Activated gamma-delta T cell treated with anti-CD3 and anti-CD28 coated beads, Interleukin-2, amount 50 U/mL, for 16 hours (primary cell): Measurements from ENCODE around the gene HOXA9.

Experiments used
- DNase-seq: peaks from one replicate; pipeline ENCODE4 v3.0.0-alpha.2; 2020; ENCODE audit warnings: low read depth

Gene HOXA9

DNA sequence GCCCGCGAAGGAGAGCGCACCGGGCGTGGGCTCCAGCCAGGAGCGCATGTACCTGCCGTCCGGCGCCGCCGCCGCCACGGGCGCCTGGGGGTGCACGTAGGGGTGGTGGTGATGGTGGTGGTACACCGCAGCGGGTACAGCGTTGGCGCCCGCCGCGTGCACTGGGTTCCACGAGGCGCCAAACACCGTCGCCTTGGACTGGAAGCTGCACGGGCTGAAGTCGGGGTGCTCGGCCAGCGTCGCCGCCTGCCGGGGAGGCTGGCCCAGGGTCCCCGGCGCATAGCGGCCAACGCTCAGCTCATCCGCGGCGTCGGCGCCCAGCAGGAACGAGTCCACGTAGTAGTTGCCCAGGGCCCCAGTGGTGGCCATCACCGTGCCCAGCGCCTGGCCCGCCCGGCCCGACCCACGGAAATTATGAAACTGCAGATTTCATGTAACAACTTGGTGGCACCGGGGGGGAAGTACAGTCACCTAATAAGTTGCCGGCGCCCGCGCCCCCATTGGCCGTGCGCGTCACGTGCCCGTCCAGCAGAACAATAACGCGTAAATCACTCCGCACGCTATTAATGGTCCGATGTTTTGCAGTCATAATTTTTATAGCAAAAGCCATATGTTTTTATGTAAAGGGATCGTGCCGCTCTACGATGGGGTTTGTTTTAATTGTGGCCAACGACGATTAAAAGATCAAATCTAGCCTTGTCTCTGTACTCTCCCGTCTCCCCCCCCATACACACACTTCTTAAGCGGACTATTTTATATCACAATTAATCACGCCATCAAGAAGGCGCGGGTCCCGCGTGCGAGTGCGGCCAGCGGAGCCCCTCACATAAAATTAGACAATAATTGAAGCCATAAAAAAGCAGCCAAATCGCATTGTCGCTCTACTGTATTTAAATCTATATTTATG lies at the start of gene HOXA9:
HOXA9 (minus strand) TSS at position 449 of the 907 bp plus-strand sequence; CDS start at position 369, 80 bp downstream.
- no peak for DNase-seq

DNA sequence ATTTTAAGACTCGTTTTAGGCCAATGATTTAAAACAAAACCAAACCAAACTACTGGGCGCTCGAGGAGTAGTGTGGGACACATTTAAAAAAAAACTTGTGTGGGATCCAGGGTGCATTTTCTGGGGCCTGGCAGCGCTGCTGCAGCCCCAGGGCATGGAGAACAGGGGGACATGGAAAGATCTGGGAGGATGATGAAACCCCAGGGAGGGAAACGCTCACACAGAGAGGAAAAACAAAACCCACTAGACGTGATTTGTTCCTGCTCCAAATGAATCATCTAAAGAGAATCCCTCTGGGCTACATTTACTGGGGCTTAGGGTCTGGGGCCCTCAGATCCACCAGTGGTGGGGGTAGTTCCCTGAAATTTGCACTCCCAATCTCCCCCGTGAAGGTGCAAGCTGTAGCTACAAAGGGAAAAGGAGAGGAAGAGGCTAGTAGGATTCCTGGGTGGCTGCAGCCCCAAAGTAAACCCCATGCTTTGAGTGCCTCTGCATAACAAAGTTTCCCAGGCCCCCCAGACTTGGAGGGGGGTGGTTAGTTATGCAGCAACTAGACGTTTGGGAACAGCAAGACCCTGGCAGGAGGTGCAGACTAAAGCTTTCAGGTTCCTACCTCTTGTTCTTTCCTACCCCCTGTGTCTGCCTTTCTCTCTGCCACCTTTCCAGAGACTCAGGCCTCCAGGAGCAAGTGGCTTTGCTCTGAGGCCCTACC lies 49.1 kb upstream of the HOXA9 start:
- no peak for DNase-seq

DNA sequence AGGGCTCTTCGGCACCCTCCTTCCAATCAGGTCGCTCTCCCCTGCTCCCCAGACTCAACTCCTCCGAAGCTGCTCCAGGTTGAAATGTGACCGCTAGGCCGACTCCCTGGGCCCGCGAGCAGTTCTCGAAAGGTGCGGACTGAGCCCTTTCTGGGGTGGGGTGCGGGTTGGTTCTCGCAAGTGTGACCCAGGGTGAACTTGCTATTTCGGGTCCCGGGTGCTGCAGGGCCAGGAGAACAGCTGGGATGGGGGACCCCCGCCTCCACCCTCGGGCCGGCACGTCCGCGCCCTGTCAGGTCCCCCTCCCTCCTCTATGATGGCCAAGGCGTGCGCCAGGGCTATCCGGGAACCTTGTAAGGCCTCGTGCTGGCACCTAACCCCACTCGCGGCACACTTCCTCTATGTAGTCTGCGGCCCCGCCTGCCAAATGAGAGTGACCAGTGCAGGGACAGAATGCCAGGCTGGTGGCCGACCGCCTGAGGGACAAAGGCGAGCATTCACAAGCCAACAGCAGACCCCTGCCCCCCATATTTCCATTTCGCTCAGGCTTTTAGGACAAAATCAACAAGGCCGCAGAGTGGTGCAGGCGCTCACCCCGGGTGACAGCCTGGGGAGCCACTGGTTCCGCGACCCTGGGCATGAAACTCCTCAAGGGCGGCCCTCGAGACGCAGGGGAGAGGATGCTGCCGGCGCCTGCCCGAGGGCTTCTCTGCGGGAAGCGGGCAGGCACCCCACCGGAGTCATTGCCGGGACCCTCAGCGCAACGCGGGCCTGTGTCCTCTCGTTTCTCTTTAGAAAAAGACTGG lies 48.3 kb upstream of the HOXA9 start:
- no peak for DNase-seq

DNA sequence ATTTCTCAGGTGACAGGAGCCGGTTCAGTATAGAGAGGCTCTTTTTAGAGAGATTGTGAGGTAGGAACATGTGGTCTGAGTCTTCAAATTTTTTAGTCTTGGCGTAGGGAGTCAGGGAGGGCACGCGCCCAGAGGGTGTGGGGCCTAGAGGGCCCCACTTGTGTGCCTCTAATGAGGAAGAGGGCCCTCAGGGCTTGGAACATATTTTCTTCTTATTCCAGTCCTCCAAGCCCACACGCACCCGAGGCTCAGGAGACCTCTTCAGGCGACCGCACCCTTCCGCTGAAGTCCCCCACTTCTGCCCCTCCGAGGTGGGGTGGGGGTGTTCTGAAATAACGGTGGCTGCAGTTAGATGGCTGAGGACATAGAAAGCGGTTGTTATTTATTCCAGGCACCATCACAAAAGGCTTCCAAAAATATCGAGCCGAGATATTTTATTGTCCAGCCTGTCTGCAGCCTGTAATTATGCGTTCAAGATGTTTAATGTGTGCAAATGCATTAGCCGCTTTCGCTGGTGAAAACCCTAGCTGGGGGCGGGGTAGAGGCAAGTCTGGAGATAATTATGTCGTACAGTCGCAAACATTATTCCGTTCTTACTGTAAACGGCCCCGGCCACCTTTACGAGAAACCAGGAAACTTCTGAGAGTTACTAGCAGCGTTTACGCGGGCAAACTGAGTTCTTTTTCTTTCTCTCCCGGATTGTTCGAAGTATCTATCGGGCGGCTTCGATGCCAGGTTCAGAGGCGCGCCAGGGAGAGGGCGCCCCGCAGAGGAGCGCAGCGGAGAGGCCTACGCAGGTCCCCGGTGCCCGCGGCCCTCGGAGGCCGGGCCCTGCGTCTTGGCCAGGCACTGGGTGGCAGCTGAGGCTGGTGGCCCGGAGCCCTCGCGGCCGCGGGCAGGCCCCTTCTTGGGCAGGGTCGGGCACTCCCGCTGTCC lies 47.4 kb upstream of the HOXA9 start:
- no peak for DNase-seq

DNA sequence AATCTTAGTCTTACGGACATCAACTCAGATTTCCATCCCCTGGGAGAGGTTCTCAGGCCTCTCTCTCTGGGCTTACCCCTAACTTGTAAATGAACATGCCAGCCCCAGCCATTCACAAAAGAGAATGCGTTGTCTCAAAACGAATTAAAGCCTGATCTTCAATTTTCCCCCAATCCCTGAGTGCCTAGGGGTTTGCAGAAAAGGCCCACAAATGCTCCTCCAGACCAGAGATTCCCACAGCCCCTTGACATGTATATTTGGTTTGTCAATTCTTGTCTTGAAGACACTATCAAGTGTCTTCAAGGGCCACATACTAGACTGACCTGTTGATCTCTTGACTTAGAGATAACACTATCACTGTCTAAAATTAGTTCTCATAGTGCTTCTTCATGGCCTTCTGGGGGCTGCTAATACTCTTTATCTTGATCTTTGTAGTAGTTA lies 46.4 kb upstream of the HOXA9 start:
- no peak for DNase-seq

DNA sequence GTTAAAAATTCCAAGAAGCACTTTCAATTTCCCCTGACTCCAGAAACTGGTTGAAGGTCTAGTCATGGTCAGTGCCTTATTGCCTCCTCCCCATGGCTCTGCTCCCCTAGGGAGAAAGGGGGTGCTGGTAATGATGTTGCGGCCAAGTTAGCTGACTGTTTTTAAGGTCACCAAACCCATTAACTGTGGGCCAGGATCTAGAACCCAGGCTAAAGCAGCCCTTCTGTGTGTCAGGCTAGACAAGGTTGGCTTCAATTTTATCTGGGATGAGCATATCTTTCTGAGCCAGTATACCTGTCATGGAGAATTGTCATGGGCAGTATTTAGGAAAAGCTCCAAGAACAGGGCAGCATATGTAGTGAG lies 45.7 kb upstream of the HOXA9 start:
- no peak for DNase-seq

DNA sequence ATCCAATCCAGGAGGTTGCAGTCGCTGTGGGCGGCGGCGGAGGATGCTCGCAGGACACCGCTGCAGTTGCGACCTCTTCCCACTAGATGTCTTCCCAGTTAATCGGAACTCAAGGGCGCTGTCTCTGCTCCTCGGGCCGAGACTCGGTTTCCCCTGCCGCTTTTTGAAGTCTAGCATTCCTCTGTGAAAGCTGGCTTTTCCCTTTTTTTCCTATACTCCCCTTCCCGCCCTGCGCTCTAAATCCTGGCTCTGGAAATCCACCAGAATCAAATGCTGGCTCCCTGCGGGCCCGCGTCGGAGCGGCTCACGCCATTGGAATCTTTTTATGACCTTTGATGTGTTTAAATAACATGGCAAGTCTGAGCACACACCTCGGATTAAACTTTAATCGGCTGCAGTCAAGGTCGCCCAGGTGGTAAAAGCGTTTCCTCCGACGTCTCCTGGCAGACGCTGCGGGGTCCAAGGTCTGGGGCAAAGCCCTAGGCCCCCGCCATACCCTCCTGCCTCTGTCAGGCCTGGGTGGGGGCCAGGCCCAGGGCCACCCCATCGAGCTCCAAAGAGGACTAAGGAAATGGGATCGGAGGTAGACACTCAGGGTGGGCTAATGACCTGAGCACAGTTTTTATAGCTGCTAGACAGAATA lies 45.2 kb upstream of the HOXA9 start:
- no peak for DNase-seq

DNA sequence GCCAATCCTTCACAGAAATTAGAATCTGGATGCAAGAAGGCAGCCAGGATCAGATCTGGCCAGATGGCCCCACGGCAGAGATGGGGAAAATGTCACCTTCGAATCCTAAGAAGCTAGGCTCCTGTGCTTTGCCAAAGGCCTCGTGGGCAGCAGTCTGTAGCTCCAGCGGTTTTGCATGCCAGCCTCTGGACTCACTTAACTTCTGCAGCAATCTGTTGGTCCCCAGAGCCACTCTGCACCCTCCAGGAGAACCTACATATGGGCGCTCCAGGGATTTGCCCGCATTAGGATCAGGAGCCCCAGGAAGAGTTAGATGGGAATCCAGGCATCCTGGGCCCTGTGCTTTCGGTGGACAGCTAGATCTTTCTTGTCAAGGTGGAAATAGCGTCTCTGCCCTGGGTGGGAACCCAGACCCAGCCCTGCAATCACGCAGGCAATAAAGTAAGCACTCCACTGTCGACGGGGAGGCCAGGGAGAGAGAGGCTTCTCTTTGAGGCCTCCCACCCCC lies 44.6 kb upstream of the HOXA9 start:
- DNase-seq, result no peak

DNA sequence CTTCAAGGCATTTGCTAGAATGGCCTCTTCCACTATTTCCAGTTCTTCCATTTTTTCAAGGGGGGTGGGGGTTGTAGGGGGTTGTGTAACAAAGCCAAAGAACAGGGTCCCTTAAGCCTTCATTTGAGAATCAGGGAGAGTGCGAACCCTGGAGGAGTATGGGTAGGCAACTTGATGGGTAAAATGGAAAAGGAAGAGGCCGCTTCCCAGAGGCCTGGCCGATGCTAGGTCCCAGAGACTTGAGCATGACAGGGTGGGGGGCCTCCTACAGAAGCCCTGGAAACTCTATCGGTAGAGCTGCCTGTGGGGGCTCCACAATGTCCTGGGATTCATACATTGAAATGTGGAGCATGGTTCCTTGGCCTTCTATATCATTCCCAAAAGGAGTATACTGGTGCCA lies 43.7 kb upstream of the HOXA9 start:
- no peak for DNase-seq

DNA sequence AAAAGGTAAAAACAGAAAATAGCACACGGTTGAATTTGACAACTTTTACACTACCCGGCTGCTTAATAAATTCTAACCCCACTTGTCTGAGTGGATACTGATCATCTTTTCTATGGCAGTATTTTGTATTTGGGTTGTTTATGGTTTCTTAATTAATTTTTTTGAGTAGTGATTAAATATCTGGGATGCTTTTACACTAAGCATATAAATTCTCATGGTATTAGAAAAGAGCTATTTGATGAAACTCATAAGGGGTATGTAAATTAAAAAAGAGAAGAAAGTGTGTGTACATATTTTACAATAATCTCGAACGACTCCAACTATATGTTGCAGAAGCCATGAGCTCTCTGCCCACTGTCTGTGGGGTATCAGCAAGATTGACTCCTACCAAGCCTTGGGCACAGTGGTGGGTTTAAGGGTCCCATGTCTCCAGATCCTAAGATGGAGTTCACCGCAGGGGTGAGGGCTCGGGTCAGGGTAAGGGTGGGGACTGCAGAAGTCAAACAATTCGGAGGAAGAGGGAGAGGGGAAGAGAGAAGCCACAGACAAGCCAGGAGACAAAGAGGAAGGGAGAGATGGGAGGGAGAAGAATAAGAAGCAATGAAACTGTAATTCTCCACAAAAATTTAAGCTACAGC lies 42.1 kb upstream of the HOXA9 start:
- DNase-seq, result no peak

DNA sequence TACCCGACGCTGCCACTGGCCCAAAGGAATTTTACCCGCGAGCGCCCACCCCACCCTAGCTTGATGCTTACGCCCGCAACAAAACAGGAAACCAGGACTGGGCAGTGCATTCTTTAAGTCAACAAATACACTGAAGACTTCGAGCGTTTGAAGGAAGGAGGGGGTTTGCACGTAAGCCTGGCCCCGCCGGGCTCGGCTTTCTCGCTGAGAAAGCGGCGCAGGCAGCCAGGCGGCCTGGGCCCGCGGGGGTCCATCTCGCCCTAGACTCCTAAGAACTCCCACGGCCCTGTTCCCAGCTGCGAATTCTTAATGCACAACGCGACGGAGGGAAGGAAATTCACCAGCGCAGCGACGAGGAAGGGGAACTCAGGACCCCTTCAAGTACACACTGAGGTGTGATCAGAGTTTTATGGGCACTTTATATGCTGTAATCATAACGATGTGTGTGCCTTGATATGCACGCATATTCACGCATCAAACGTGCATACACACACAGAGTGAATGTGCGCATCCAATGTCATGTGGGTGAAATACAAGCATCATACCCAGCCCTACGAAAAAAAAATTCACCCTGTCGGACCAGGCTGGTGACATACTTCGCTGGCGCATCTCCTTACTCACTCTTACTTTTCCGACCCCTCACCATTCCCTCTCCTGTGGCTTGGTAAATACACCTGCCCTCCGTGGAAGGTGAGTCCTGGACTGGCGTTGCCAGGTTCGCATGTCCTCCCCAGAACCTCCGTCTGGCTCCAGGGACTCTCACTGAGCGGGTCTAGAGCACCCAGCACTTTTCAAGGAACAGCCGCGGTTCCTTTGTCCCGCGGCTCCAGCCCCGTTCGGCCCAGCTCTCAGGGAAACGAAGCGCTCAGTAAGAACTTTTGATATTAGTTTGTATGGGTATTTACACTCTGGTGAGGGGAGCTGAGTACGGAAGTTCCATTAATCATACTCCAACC lies 40.3 kb upstream of the HOXA9 start:
- DNase-seq, result no peak

DNA sequence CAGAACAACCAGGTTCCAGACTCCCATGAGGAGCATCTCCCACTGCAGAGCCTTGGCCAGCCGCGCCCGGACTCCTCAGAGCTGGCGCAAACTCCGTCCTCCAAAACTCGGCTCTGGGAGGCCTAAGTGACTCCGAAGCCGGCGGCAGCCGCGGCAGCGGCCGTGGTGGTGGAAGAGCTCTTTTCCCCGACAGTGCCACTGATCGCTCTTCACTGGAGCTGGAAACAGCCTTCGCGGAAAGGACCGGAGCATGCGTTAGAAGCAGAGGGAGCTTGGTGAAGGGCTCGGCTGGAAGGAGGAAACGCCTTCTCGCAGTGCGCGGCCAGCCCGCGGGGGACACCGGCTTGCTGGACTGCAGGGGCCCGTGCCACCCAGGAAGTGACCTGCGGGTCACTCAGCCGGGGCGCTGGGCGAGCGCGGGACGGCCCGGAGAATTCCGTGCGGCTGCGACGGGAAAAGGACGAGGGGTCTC lies 39.5 kb upstream of the HOXA9 start:
- no peak for DNase-seq

DNA sequence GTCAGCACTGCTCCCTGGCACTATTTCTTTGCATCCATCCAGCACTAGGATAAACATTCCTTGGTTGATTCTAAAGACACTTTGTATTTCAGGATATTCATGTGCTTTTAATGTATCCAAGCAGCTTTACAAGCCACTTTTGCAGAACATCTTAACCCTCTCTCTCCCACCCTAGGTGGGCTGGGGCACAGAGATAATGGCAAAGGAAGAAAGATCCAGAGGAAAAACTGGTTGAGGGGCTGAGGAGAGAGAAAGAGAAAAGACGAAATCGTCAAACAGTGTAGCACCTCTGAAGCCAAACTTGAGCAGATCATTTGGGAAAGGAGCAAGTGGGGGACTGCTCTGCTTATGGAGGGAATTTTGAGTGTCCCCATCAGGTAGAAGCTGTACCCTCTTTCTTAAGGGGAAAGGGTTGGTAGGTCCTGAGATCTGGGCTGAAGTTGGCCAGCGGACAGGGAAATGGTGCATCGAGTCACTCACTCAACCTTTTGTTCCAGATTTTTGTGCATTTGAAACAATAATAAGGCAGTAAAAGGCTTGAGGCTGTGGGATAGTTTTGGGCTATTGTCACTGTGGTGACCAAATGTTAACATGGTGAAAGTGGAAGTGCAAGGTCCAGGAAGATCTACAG lies 38.7 kb upstream of the HOXA9 start:
- DNase-seq, result no peak

DNA sequence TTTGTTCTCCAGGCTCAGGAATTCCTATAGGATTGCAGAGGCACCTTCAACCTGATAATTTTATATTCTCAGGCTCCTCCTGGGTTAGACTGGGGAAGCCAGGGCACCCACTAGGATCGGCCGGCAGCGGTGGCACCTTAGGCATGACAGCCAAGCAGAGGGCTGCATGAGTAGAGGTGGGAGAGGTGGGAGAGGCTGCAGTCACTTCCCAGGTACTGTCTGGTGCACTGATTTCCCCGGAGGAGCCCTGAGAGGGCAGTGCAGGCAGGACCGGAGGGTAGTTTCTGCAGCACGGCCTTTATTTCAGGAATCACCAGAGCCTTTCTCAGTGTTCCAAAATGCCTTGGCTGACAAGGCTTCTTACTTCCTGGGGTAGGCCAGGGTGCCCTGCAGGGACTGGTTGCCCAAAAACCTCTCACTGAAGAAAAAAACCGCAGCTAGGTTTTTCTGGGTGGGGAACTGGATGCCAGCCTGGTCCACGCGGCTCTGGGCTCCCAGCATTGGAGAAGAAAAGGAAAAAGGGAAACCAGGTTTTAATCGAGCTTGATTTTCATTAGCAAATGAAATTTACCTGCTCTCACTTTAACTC lies 38.1 kb upstream of the HOXA9 start:
- DNase-seq, result no peak

DNA sequence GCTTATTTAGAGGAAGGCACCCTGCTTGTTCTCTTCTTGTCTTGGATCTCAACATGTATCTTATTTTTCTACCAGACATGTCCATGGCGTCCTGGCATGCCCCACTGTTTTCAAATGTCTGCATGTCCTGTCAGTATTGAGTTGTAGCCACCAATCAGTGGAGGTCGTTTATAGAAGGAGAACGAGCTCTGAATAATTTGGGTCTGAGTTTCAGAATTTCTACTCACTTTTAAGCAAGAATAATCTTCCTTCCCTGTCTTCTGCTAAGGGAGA lies 37.5 kb upstream of the HOXA9 start:
- DNase-seq, result no peak

DNA sequence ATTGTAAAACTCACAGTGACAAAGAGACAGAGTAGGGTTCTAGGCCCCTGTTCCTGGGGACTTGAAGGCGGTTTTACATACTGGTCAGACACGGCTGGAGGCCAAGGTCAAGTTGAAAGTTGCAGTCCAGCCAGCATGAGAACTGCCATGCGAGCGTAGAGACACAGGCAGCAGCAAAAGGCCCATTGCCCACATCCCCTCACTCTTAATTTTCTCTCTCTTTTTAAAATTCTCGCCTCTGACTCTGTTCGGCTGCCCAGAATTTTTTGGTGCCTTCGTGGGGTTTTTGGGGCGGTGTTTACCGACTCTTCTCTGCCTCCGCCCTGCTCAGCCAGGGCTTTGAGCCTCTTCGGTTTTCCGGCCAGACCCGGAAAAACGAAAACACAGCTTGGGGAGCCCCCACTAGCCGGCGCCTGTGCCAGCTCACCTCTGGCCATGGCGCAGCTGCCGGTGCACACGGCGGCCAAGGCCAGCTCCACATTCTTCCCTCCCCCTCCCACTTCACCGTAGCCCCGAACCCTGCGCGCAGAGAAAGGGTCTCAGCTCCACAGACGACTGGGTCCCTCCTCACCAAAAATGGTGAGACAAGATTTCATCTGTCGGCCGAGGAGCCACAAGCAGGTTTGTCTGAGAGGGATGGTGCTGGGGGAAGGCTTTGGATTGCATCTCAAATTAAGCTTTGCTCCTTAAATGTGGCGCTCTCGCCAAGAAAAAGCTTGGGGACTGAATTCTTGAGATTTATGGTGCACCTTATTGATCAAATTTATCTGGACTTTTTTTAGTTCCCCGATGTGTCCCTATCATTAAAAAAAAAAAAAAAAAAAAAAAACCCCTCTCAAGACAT lies 36.9 kb upstream of the HOXA9 start:
- no peak for DNase-seq

DNA sequence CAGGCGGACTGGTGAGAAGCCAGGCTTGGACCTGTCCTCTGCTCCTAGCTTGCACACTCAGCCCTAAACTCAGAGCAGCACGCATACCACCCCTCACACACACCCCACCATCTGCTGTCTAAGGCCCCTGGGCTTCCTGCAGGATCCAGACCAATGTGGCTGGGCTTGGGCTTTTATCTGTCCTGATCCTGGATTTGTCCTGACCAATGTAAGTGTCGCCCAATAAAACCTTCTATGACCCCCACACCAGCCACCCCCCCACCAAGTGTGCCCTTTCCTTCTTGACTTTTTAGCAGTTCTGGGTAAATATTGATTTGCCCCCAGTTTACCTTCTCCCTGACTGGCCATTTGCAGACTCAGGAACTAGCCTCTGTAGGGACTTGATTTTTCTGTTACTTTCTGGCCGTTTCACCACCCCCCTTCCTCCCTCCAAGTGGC lies 36.3 kb upstream of the HOXA9 start:
- DNase-seq, result no peak
